ENCODE results near the gene ICOSLG.
"Not testable (repeated sequence)": the region's sequence is repeated elsewhere in the genome, so short reads cannot be mapped to it uniquely, and the experiment has no call there.

GRCh38 chr21:44206698-44207676 lies 33.8 kb downstream of the ICOSLG start:
- not testable (repeated sequence) for TF ChIP-seq CTCF (IDR thresholded peaks at IDR 0.05; ENCODE audit: insufficient read depth, low read length, poor library complexity, severe bottlenecking); EZH2phosphoT487 (conservative IDR thresholded peaks at IDR 0.05; ENCODE audit: low read length)
